Measurements from ENCODE around the gene CREB3L1. TPM values are rescaled to one million over a fixed set of nuclear protein-coding genes. Genes with fewer than 3 reads are reported as not detected.
"Not testable (repeated sequence)": the region's sequence is repeated elsewhere in the genome, so short reads cannot be mapped to it uniquely, and the experiment has no call there.

Gene CREB3L1
- total RNA-seq, 8 experiments from 2014 or later: 0.58 to 8.8 (median 1.8) TPM

GRCh38 chr11:46250745-46251052 lies 26.8 kb upstream of the CREB3L1 start:
- Histone ChIP-seq H3K4me1 (replicated peaks in 1 of 2) (peaks cover 20 to 31% of the 10 kb centered on the region in 2 donors), H3K27ac (no peak overlapping the region), H3K4me3 (no peak overlapping the region)
- in situ Hi-C loops (cut with MboI; ENCODE audit: low pct_unique_long_range_greater_than_20kb in 2 of 9, low sequenced_read_pairs in 9 of 9, unreplicated experiment in 9 of 9): no loop called here
- ATAC-seq (replicated peaks in 6 of 8): no peak
- WGBS, 10 experiments: 67 to 100% (median 94%) methylated on average over 1 to 2 of the region's 2 CpGs; no CpG with 5 or more reads in 1 of the 10 experiments

- 58 to 100% (median 66%) methylated on average over 1 to 3 of the region's 6 CpGs; no CpG with 5 or more reads in 5 of the 10 experiments for WGBS, 10 experiments
- in situ Hi-C loops (cut with MboI; ENCODE audit: low pct_unique_long_range_greater_than_20kb in 2 of 9, low sequenced_read_pairs in 9 of 9, unreplicated experiment in 9 of 9): no loop called here
- peaks cover 20 to 31% of the 10 kb centered on the region in 2 donors for H3K4me1 ChIP-seq (replicated peaks in 1 of 2)
- peak in 1 of 8 experiments; percentile 2 for ATAC-seq (replicated peaks in 6 of 8)
- H3K4me3 ChIP-seq: no peak overlapping the region
- H3K27ac ChIP-seq: no peak overlapping the region
Observed at GRCh38 chr11:46251954-46252353, 25.5 kb upstream of the CREB3L1 start.

- H3K4me3 ChIP-seq: no peak overlapping the region
- WGBS, 10 experiments: 14 to 100% (median 75%) methylated on average over 1 to 7 of the region's 10 CpGs; no CpG with 5 or more reads in 1 of the 10 experiments
- in situ Hi-C loops (cut with MboI; ENCODE audit: low pct_unique_long_range_greater_than_20kb in 2 of 9, low sequenced_read_pairs in 9 of 9, unreplicated experiment in 9 of 9): no loop called here
- peak in 5 of 8 experiments; percentile 22 to 60 (median 53) for ATAC-seq (replicated peaks in 6 of 8)
- peaks cover 20 to 31% of the 10 kb centered on the region in 2 donors for H3K4me1 ChIP-seq (replicated peaks in 1 of 2)
- no peak overlapping the region for H3K27ac ChIP-seq
Observed at GRCh38 chr11:46252373-46252914, 25.0 kb upstream of the CREB3L1 start.

- H3K4me3 ChIP-seq: no peak overlapping the region
- in situ Hi-C loops (cut with MboI; ENCODE audit: low pct_unique_long_range_greater_than_20kb in 2 of 9, low sequenced_read_pairs in 9 of 9, unreplicated experiment in 9 of 9): no loop called here
- no peak overlapping the region for H3K27ac ChIP-seq
- peak in 5 of 8 experiments; percentile 54 to 77 (median 71) for ATAC-seq (replicated peaks in 6 of 8)
- WGBS, 10 experiments: 76 to 100% (median 82%) methylated on average over 1 to 5 of the region's 13 CpGs; no CpG with 5 or more reads in 4 of the 10 experiments
- peaks cover 20 to 31% of the 10 kb centered on the region in 2 donors for H3K4me1 ChIP-seq (replicated peaks in 1 of 2)
Observed at GRCh38 chr11:46253258-46254132, 24.0 kb upstream of the CREB3L1 start.

GRCh38 chr11:46254133-46254491 lies 23.4 kb upstream of the CREB3L1 start:
- Histone ChIP-seq H3K27ac (no peak overlapping the region), H3K4me1 (replicated peaks in 1 of 2) (peaks cover 17 to 26% of the 10 kb centered on the region in 2 donors), H3K4me3 (no peak overlapping the region)
- ATAC-seq (replicated peaks in 6 of 8): peak in 1 of 8 experiments; percentile 37
- WGBS, 10 experiments: 65 to 100% (median 72%) methylated on average over 1 to 7 of the region's 9 CpGs; no CpG with 5 or more reads in 4 of the 10 experiments
- in situ Hi-C loops (cut with MboI; ENCODE audit: low pct_unique_long_range_greater_than_20kb in 2 of 9, low sequenced_read_pairs in 9 of 9, unreplicated experiment in 9 of 9): no loop called here

GRCh38 chr11:46256540-46257001 lies 20.9 kb upstream of the CREB3L1 start:
- WGBS, 10 experiments: 92 to 100% (median 100%) methylated on average over 1 to 3 of the region's 3 CpGs; no CpG with 5 or more reads in 3 of the 10 experiments
- in situ Hi-C loops (cut with MboI; ENCODE audit: low pct_unique_long_range_greater_than_20kb in 2 of 9, low sequenced_read_pairs in 9 of 9, unreplicated experiment in 9 of 9): no loop called here
- Histone ChIP-seq H3K4me1 (replicated peaks in 1 of 2) (peaks cover 18 to 28% of the 10 kb centered on the region in 2 donors), H3K4me3 (no peak overlapping the region), H3K27ac (no peak overlapping the region)
- ATAC-seq (replicated peaks in 6 of 8): no peak

GRCh38 chr11:46259347-46259746 lies 18.1 kb upstream of the CREB3L1 start:
- in situ Hi-C loops (cut with MboI; ENCODE audit: low pct_unique_long_range_greater_than_20kb in 2 of 9, low sequenced_read_pairs in 9 of 9, unreplicated experiment in 9 of 9); H3K4me3 ChIP-seq; H3K27ac ChIP-seq; ATAC-seq (replicated peaks in 6 of 8): not testable (repeated sequence)
- 17 to 100% (median 90%) methylated on average over 1 to 3 of the region's 5 CpGs; no CpG with 5 or more reads in 3 of the 10 experiments for WGBS, 10 experiments
- peaks cover 7 to 11% of the 10 kb centered on the region in 2 donors for H3K4me1 ChIP-seq (replicated peaks in 1 of 2)

- 50 to 86% (median 75%) methylated on average over 1 to 10 of the region's 10 CpGs; no CpG with 5 or more reads in 3 of the 10 experiments for WGBS, 10 experiments
- H3K27ac ChIP-seq: no peak overlapping the region
- ATAC-seq (replicated peaks in 6 of 8): peak in 5 of 8 experiments; percentile 82 to 94 (median 85)
- peaks cover 11 to 16% of the 10 kb centered on the region in 2 donors for H3K4me1 ChIP-seq (replicated peaks in 1 of 2)
- in situ Hi-C loops (cut with MboI; ENCODE audit: low pct_unique_long_range_greater_than_20kb in 2 of 9, low sequenced_read_pairs in 9 of 9, unreplicated experiment in 9 of 9): no loop called here
- no peak overlapping the region for H3K4me3 ChIP-seq
Observed at GRCh38 chr11:46259971-46260560, 17.4 kb upstream of the CREB3L1 start.

- Histone ChIP-seq H3K4me3 (no peak overlapping the region), H3K4me1 (replicated peaks in 1 of 2) (peaks cover 17 to 24% of the 10 kb centered on the region in 2 donors), H3K27ac (no peak overlapping the region)
- 20 to 100% (median 92%) methylated on average over 1 to 2 of the region's 3 CpGs; no CpG with 5 or more reads in 4 of the 10 experiments for WGBS, 10 experiments
- in situ Hi-C loops (cut with MboI; ENCODE audit: low pct_unique_long_range_greater_than_20kb in 2 of 9, low sequenced_read_pairs in 9 of 9, unreplicated experiment in 9 of 9): no loop called here
- no peak for ATAC-seq (replicated peaks in 6 of 8)
Observed at GRCh38 chr11:46263120-46263519, 14.3 kb upstream of the CREB3L1 start.

- in situ Hi-C loops (cut with MboI; ENCODE audit: low pct_unique_long_range_greater_than_20kb in 2 of 9, low sequenced_read_pairs in 9 of 9, unreplicated experiment in 9 of 9): no loop called here
- H3K4me3 ChIP-seq: no peak overlapping the region
- H3K4me1 ChIP-seq (replicated peaks in 1 of 2): peaks cover 17 to 24% of the 10 kb centered on the region in 2 donors
- WGBS, 10 experiments: 60 to 100% (median 92%) methylated on average over 1 to 4 of the region's 4 CpGs; no CpG with 5 or more reads in 1 of the 10 experiments
- no peak for ATAC-seq (replicated peaks in 6 of 8)
- no peak overlapping the region for H3K27ac ChIP-seq
Observed at GRCh38 chr11:46264030-46264429, 13.4 kb upstream of the CREB3L1 start.

GRCh38 chr11:46264976-46265375 lies 12.5 kb upstream of the CREB3L1 start:
- in situ Hi-C loops (cut with MboI; ENCODE audit: low pct_unique_long_range_greater_than_20kb in 2 of 9, low sequenced_read_pairs in 9 of 9, unreplicated experiment in 9 of 9): no loop called here
- H3K27ac ChIP-seq: peak overlapping the region in 1 of 2 donors; percentile 50
- no peak overlapping the region for H3K4me3 ChIP-seq
- peak in 5 of 8 experiments; percentile 45 to 74 (median 67) for ATAC-seq (replicated peaks in 6 of 8)
- peaks cover 14 to 20% of the 10 kb centered on the region in 2 donors for H3K4me1 ChIP-seq (replicated peaks in 1 of 2)
- WGBS, 10 experiments: 20 to 60% (median 53%) methylated on average over 1 to 6 of the region's 9 CpGs; no CpG with 5 or more reads in 4 of the 10 experiments

- H3K4me3 ChIP-seq: no peak overlapping the region
- H3K27ac ChIP-seq: no peak overlapping the region
- no peak for ATAC-seq (replicated peaks in 6 of 8)
- 41 to 100% (median 69%) methylated on average over 1 to 7 of the region's 7 CpGs; no CpG with 5 or more reads in 2 of the 10 experiments for WGBS, 10 experiments
- peaks cover 10 to 14% of the 10 kb centered on the region in 2 donors for H3K4me1 ChIP-seq (replicated peaks in 1 of 2)
- in situ Hi-C loops (cut with MboI; ENCODE audit: low pct_unique_long_range_greater_than_20kb in 2 of 9, low sequenced_read_pairs in 9 of 9, unreplicated experiment in 9 of 9): no loop called here
Observed at GRCh38 chr11:46265764-46266163, 11.7 kb upstream of the CREB3L1 start.

- H3K27ac ChIP-seq: no peak overlapping the region
- H3K4me3 ChIP-seq: no peak overlapping the region
- H3K4me1 ChIP-seq (replicated peaks in 1 of 2): peaks cover 14 to 25% of the 10 kb centered on the region in 2 donors
- ATAC-seq (replicated peaks in 6 of 8): no peak
- in situ Hi-C loops (cut with MboI; ENCODE audit: low pct_unique_long_range_greater_than_20kb in 2 of 9, low sequenced_read_pairs in 9 of 9, unreplicated experiment in 9 of 9): no loop called here
Observed at GRCh38 chr11:46267930-46268329, 9.5 kb upstream of the CREB3L1 start.

All from motor neuron (in vitro differentiated cells).